Kidney epithelial cell (primary cell): ENCODE results near the gene DNAJC4. TPM values are rescaled to one million over a fixed set of nuclear protein-coding genes. Genes with fewer than 3 reads are reported as not detected.

ENCODE experiments used
- DNase-seq: peaks from one replicate; pipeline ENCODE4 v3.0.0-alpha.2; 2010; ENCODE audit warnings: low read depth
- H3K27me3 ChIP-seq: 2 replicates; pipeline ENCODE4 v1.6.0; 2011; ENCODE audit warnings: low read length; ENCODE audit not compliant: control insufficient read depth, insufficient read depth
- H3K36me3 ChIP-seq: 2 replicates; pipeline ENCODE4 v1.5.1; 2011; ENCODE audit warnings: low read length; ENCODE audit not compliant: control insufficient read depth, insufficient read depth
- H3K4me3 ChIP-seq: 2 replicates; pipeline ENCODE4 v1.5.1; 2011; ENCODE audit warnings: low read depth, mild to moderate bottlenecking, control low read depth, low read length
- CTCF ChIP-seq: IDR thresholded peaks from 2 replicates; pipeline ENCODE4 v1.5.1; 2011; ENCODE audit warnings: mild to moderate bottlenecking, moderate library complexity, low read length, control low read depth, inconsistent platforms; ENCODE audit not compliant: insufficient read depth, poor library complexity, severe bottlenecking
- total RNA-seq: library from RNA; depleted of rRNA; stranded (reverse); fragments of >200 nt; gene quantifications from 2 replicates; pipeline ENCODE4 v1.2.3, GENCODE V29; 2015

Gene DNAJC4
- total RNA-seq, 1 donor from 2014 or later: 14.8 TPM

DNA sequence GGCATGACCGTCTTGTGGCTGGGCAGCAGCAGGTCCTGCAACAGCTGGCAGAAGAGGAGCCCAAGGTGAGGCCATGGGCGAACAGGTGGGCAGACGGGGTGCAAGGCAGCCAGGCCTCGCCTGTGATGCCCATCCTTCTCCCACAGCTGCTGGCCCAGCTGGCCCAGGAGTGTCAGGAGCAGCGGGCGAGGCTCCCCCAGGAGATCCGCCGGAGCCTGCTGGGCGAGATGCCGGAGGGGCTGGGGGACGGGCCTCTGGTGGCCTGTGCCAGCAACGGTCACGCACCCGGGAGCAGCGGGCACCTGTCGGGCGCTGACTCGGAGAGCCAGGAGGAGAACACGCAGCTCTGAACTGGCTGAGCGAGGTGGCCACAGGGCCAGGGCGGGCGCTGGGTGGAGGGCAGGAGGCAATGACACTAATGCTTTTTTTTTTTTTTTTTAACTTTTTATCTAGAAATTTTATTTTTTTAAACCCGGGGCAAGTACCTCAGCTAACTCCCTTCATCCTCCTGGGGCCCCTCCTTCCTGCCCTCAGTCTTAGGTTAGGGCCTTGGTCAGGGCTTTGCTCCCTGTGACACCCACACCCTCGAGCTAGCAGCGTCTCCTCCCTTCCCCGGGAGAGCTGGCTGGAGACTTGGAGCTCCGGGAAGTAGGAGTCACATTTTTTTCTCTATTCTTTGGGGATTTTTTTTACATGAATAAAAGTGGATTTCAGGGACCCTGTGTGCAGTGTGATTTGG, 37.0 kb downstream of the DNAJC4 start:
- TF ChIP-seq CTCF: no peak
- Histone ChIP-seq H3K4me3 (no peak overlapping the region), H3K27me3 (no peaks in the 10 kb centered on the region), H3K36me3 (peaks cover 3% of the 10 kb centered on the region)
- DNase-seq: no peak

DNA sequence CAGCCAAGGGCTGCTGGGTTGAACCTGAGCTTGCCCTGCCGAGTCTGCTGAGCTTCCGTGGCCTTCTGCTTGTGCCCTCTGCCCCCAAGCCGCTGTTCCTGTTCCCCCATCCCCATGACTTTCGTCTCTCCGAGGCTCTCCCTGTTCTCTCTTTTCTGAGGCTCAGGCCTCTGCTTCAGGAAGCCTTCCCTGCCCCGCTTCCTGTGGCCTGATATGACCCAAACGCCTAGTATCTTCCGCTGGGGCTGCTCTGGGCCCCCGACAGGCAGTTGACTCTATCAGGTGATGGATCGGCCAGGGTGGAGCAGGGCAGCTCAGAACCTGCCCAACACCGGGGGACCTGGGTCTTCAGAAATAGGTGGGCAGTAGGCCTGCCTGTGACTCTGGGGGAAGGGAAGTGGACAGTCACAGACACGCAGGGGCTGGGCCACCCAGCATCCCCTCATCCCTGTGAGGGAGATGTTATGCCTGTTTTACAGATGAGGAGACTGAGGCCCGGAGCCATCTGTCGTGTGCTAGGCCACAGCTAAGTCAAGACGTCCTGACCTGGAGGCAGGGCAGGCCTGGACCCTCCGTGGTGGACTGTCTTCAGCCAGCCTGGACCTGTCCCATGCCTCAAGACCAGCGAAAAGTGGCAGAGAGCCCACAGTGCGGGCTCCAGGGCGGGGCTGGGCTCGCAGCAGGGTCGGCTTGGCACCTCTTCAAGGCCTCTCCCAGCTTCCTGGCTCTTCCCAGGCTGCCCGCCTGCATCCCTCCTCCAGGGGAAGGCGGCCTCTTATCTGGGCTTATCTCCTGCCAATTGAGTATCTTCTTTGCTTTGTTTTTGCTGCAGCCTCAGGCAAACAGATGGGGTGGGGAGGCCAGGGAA, 37.9 kb downstream of the DNAJC4 start:
- no peak for TF ChIP-seq CTCF
- peaks cover 3% of the 10 kb centered on the region for H3K36me3 ChIP-seq
- peak overlapping the region; percentile 73 for H3K4me3 ChIP-seq
- no peaks in the 10 kb centered on the region for H3K27me3 ChIP-seq
- no peak for DNase-seq

DNA sequence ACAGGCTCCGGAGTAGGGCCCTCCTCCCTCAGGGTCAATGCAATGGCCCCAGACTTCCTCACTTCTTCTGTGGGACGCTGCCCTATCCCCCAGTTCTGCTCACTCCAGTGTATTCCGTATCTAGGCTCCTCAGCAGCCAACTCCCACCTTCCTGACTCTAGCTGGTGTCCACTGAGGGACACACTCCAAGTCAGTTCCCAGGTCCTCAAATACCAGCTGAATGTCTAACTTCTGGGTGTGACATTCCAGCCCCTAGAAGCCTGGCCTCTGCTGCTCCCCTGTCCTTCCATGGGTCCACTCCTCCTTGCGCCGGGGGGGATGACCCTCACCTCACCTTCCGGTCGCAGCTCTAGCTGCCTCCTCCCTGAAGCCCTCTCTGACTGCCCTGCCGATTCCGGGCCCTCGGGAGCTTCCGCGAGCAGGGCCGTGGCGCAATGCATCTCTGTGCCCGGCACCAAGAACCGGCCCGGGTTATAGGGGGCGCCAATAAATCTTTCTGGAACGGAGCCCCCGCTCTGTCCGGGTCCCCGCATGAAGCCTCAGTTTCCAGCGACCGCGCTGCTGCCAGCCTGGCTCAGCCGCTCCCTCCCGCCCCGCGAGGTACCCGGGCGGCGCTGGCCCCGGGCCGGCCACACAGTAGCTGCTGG, 38.7 kb downstream of the DNAJC4 start:
- Histone ChIP-seq H3K36me3 (peaks cover 3% of the 10 kb centered on the region), H3K27me3 (no peaks in the 10 kb centered on the region), H3K4me3 (peak overlapping the region; percentile 73)
- no peak for DNase-seq
- TF ChIP-seq CTCF: no peak

DNA sequence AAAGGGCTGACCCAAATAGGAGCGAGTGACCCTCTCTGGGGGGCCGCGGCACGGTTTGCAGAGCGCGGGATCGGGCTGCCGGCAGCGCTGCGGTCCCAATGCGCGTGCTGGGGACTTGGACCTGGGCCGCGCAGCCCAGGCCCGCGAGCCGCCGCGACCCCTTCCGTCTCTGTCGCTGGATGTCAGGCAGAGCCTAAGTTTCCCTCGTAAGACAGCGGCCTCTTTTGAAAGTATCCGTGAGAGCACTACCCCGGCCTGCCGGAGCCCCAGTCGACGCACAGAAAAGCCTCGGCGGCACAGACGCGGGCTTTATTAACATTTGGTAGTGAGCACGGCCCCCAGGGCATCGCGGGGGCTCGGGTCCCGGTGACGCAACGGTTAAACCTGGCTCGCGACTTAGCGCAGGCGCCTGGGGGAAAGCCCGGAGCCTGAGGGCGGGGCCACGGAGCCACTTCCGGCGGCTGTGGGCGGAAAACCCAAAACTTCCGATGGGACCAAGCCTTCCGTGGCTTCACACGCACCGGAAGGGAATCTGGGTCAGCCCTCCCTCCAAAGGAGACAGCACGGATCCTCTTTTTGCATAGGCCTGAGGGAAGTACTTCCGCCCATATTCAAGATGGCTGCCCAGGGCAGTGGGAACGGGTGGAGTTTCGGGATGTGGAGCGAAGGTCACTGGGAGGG, 39.3 kb downstream of the DNAJC4 start:
- peak; percentile 99 for DNase-seq
- TF ChIP-seq CTCF: no peak
- Histone ChIP-seq H3K27me3 (no peaks in the 10 kb centered on the region), H3K36me3 (peaks cover 3% of the 10 kb centered on the region), H3K4me3 (peak overlapping the region; percentile 73)

DNA sequence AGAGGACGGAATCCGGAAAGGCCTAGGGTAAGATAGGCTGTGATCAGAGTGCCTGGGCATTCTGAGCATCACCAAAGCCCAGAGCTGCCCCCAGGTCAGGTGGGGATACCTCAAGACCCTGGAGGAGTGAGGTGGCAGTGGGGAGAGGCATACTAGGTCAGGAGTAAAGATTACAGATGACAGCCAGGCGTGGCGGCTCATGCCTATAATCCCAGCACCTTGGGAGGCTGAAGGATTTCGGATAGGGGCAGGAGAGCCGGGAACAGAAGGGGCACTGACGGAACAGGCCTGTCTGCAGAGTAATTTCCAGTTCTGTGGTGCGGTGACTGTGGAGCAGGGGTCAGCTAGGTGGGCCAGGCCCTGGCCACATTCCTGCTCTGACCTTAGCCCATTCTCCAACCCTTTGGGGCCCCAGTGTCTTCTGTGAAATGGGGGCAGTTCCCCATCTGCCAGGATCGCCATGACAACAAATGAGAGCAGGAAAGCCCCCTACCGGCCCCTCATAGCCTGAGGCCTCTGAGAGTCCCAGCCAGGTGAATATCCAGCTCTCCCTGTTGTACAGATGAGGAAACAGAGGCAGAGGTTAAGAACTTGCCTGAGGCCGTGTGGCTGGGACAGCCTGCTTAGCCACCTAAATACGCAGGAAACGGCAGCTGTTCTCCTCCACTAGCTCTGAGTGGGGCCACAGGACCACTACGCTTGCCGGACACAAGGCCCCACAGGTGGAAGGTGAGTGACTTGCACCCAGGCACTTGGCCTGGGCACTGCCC, 44.9 kb downstream of the DNAJC4 start:
- TF ChIP-seq CTCF: no peak
- DNase-seq: no peak
- Histone ChIP-seq H3K36me3 (no peaks in the 10 kb centered on the region), H3K27me3 (no peaks in the 10 kb centered on the region), H3K4me3 (no peak overlapping the region)
